Suprapubic skin (tissue), 4 donors: ENCODE data around the gene ZCCHC17. TPM values are rescaled to one million over a fixed set of nuclear protein-coding genes. Genes with fewer than 3 reads are reported as not detected.

ENCODE experiments used
- DNase-seq, 2 donors: peaks; one replicate each; pipeline ENCODE4 v3.0.0-alpha.2; 2019; ENCODE audit warnings: low spot score in 2 of 2
- H3K27ac ChIP-seq: fragments of 200-600 bp; sonication (generic); one replicate; pipeline ENCODE4 v1.5.1; 2019
- H3K27me3 ChIP-seq: fragments of 200-600 bp; sonication (generic); one replicate; pipeline ENCODE4 v1.5.1; 2019
- H3K36me3 ChIP-seq: fragments of 200-600 bp; sonication (generic); one replicate; pipeline ENCODE4 v1.5.1; 2019
- H3K4me1 ChIP-seq: fragments of 200-600 bp; sonication (generic); one replicate; pipeline ENCODE4 v1.5.1; 2019
- H3K4me3 ChIP-seq: fragments of 200-600 bp; sonication (generic); one replicate; pipeline ENCODE4 v1.5.1; 2019; ENCODE audit warnings: mild to moderate bottlenecking
- H3K9me3 ChIP-seq: fragments of 200-600 bp; sonication (generic); one replicate; pipeline ENCODE4 v1.5.1; 2019
- EP300 ChIP-seq: sonication (generic); formaldehyde crosslinking; IDR thresholded peaks from one replicate; pipeline ENCODE4 v1.6.1; 2017; ENCODE audit warnings: antibody characterized with exemption
- POLR2A ChIP-seq, 2 donors: fragments of 450-650 bp; IDR thresholded peaks; one replicate each; pipeline ENCODE4 v1.6.1; 2017; ENCODE audit warnings: antibody characterized with exemption in 2 of 2, mild to moderate bottlenecking in 2 of 2, moderate library complexity in 2 of 2
- POLR2AphosphoS5 ChIP-seq, 3 donors: sonication (generic); formaldehyde crosslinking; IDR thresholded peaks; one replicate each; pipeline ENCODE4 v1.6.1; 2017; ENCODE audit warnings: antibody characterized with exemption in 3 of 3
- WGBS: methylation state at CpG from one replicate; pipeline ENCODE4 v1.1.5; 2018; 5-methylcytosine and 5-hydroxymethylcytosine counted together
- total RNA-seq, 4 donors: library from RNA; depleted of rRNA; stranded (reverse); fragments of >200 nt; gene quantifications; one replicate each; pipeline ENCODE4 v1.1.0, GENCODE V29; 2016
- TF ChIP-seq, protein P1 (sequence below), 2 donors: fragments of 200-600 bp in 1 of 2; fragments of 450-650 bp in 1 of 2; sonication (generic) in 1 of 2; IDR thresholded peaks; one replicate each; pipeline ENCODE4 v1.5.1; 2016 to 2019; ENCODE audit warnings: antibody characterized with exemption in 2 of 2, mild to moderate bottlenecking in 1 of 2, moderate library complexity in 1 of 2

Gene ZCCHC17
- total RNA-seq, 4 donors from 2014 or later: 17.9 to 26.3 (median 23.1) TPM

DNA sequence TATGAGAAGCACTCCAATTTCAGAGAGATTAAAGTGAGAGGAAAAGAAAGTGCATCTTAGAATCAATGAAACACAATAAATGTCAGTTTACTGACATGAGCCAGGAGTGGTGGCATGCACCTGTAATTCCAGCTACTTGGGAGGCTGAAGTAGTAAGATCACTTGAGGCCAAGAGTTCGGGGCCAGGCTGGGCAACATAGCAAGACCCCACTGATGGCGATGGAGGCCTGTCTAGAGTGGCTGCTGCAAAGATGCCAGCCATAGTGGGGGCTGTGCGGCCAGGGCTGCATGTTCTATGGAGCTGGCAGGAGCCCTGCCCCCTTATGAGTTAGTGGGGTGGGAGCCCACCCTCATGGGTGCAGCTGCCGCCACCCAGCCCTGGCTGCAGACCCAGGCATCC lies 27.3 kb downstream of the ZCCHC17 start:
- H3K27ac ChIP-seq: no peak overlapping the region
- H3K4me1 ChIP-seq: no peaks in the 10 kb centered on the region
- no peak overlapping the region for H3K4me3 ChIP-seq
- 97% methylated on average over 2 of the region's 4 CpGs for WGBS
- peaks cover 41% of the 10 kb centered on the region for H3K36me3 ChIP-seq
- H3K9me3 ChIP-seq: no peaks in the 10 kb centered on the region
- no peaks in the 10 kb centered on the region for H3K27me3 ChIP-seq
- DNase-seq: no peak
- TF ChIP-seq, protein P1, sequence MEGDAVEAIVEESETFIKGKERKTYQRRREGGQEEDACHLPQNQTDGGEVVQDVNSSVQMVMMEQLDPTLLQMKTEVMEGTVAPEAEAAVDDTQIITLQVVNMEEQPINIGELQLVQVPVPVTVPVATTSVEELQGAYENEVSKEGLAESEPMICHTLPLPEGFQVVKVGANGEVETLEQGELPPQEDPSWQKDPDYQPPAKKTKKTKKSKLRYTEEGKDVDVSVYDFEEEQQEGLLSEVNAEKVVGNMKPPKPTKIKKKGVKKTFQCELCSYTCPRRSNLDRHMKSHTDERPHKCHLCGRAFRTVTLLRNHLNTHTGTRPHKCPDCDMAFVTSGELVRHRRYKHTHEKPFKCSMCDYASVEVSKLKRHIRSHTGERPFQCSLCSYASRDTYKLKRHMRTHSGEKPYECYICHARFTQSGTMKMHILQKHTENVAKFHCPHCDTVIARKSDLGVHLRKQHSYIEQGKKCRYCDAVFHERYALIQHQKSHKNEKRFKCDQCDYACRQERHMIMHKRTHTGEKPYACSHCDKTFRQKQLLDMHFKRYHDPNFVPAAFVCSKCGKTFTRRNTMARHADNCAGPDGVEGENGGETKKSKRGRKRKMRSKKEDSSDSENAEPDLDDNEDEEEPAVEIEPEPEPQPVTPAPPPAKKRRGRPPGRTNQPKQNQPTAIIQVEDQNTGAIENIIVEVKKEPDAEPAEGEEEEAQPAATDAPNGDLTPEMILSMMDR (IDR thresholded peaks at IDR 0.05): no peak
- TF ChIP-seq POLR2AphosphoS5 (IDR thresholded peaks at IDR 0.05) (no peak), POLR2A (IDR thresholded peaks at IDR 0.05) (no peak)

DNA sequence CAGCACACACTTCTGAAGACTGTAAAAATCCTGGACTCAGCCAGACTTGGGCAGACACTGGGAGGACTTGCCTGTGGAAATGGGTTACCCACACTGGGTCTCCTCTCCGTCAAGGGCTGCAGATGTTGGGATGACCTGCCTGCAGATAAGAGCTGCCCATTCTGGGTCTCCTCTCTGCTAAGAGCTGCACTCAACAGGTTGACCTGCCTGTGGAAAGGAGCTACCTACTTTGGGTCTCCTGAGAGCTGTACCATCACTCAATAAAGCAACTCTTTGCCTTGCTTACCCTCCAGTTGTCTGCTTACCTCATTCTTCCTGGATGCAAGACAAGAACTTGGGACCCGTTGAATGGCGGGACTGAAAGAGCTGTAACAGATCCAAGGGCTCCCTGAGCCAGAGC lies 28.2 kb downstream of the ZCCHC17 start:
- H3K4me1 ChIP-seq: no peaks in the 10 kb centered on the region
- no peak overlapping the region for H3K4me3 ChIP-seq
- no peak for DNase-seq
- no peaks in the 10 kb centered on the region for H3K9me3 ChIP-seq
- TF ChIP-seq POLR2AphosphoS5 (IDR thresholded peaks at IDR 0.05) (no peak), POLR2A (IDR thresholded peaks at IDR 0.05) (no peak), EP300 (no peak)
- TF ChIP-seq, protein P1 (IDR thresholded peaks at IDR 0.05): no peak
- 100% methylated on average over 3 of the region's 3 CpGs for WGBS
- H3K27ac ChIP-seq: no peak overlapping the region
- H3K27me3 ChIP-seq: no peaks in the 10 kb centered on the region
- peaks cover 32% of the 10 kb centered on the region for H3K36me3 ChIP-seq

DNA sequence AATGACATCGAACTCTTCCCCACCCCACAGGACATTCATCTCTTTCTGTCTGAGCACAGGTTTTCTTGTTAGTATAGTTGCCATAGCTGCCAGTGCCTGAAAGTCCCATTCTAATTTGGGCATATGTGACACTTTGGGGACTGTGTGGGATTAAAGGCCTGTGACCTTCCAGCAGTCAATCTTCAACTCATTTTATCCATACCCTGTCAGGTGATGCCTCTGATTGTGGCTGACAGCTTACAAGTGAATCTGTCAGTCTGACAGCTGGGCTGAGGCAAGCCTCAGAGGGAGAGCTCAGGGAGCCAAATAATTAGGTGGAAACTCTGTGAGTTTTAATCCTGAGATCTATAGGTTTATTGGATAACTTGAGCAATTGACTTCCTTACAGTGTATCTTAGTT lies 29.6 kb downstream of the ZCCHC17 start:
- WGBS: 88% methylated on average over 1 of the region's 1 CpG
- TF ChIP-seq POLR2A (IDR thresholded peaks at IDR 0.05) (no peak), POLR2AphosphoS5 (IDR thresholded peaks at IDR 0.05) (no peak), EP300 (no peak)
- TF ChIP-seq, protein P1 (IDR thresholded peaks at IDR 0.05): no peak

DNA sequence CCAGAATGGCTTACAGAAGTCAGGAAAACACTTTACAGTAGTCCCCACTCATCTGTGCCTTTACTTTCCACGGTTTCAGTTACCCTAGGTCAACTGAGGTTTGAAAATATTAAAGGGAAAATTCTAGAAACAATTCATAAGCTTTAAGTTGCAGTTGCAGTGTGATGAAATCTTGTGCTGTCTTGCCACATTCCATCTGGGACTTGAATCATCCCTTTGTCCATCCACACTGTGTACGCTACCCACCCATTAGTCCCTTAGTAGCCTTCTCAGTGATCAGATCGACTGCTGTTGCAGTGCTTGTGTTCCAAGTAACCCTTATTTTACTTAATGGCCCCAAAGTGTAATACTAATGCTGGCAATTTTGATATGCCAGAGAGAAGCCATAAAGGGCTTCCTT lies 30.5 kb downstream of the ZCCHC17 start:
- H3K4me1 ChIP-seq: no peaks in the 10 kb centered on the region
- H3K36me3 ChIP-seq: peaks cover 19% of the 10 kb centered on the region
- no peaks in the 10 kb centered on the region for H3K27me3 ChIP-seq
- DNase-seq: no peak
- TF ChIP-seq POLR2AphosphoS5 (IDR thresholded peaks at IDR 0.05) (no peak), POLR2A (IDR thresholded peaks at IDR 0.05) (no peak), EP300 (no peak)
- TF ChIP-seq, protein P1 (IDR thresholded peaks at IDR 0.05): no peak
- no peaks in the 10 kb centered on the region for H3K9me3 ChIP-seq
- 62% methylated on average over 3 of the region's 3 CpGs for whole genome bisulfite sequencing
- H3K27ac ChIP-seq: no peak overlapping the region
- H3K4me3 ChIP-seq: no peak overlapping the region

More for the DNA sequence above, 29.6 kb downstream of the ZCCHC17 start:
- Histone ChIP-seq H3K9me3 (no peaks in the 10 kb centered on the region), H3K4me3 (no peak overlapping the region), H3K4me1 (no peaks in the 10 kb centered on the region), H3K27me3 (no peaks in the 10 kb centered on the region), H3K27ac (no peak overlapping the region), H3K36me3 (peaks cover 21% of the 10 kb centered on the region)
- no peak for DNase-seq

DNA sequence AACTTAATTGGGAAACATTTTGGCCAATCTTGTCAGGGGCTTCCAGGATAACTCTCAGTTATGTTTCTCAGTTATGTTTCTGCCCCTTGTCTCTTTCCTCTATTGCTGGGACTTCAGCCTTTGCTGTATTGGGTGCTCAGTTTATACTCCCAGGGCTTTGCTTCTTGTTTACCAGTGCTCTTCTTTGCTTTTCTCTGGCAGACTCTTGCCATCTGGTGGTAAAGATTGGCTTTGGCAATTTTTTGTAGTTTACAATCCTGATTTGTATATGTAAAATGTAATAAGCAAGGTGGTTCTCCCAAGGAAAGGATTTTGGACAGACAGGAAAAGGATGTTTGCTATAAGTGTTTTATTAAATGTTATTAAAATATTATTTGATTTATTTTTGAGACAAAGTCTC lies 38.2 kb downstream of the ZCCHC17 start:
- H3K4me3 ChIP-seq: no peak overlapping the region
- peaks cover 24% of the 10 kb centered on the region for H3K36me3 ChIP-seq
- DNase-seq: no peak
- H3K27ac ChIP-seq: no peak overlapping the region
- no peaks in the 10 kb centered on the region for H3K4me1 ChIP-seq
- no peaks in the 10 kb centered on the region for H3K27me3 ChIP-seq
- H3K9me3 ChIP-seq: no peaks in the 10 kb centered on the region
- TF ChIP-seq, protein P1 (IDR thresholded peaks at IDR 0.05): peak in 1 of 2 donors; percentile 35
- TF ChIP-seq EP300: no peak
